Adipocyte (in vitro differentiated cells): ENCODE results near the gene SPINT2.

Experiments used
- DNase-seq: peaks from one replicate; pipeline ENCODE4 v3.0.0-alpha.2; 2015; ENCODE audit warnings: low read depth
- H3K27me3 ChIP-seq: replicated peaks from 2 replicates; pipeline ENCODE4 v1.7.0; 2013; ENCODE audit warnings: mild to moderate bottlenecking, low read length, moderate library complexity; ENCODE audit not compliant: control insufficient read depth, insufficient read depth
- H3K36me3 ChIP-seq: 2 replicates; pipeline ENCODE4 v1.7.0; 2013; ENCODE audit warnings: low read length, mild to moderate bottlenecking, moderate library complexity; ENCODE audit not compliant: control insufficient read depth, insufficient read depth, severe bottlenecking
- H3K4me1 ChIP-seq: 2 replicates; pipeline ENCODE4 v1.7.0; 2013; ENCODE audit warnings: mild to moderate bottlenecking, low read length, moderate library complexity; ENCODE audit not compliant: control insufficient read depth, insufficient read depth
- H3K4me3 ChIP-seq: 2 replicates; pipeline ENCODE4 v1.7.0; 2013; ENCODE audit warnings: mild to moderate bottlenecking, low read length, moderate library complexity
- H3K9ac ChIP-seq: 2 replicates; pipeline ENCODE4 v1.7.0; 2013; ENCODE audit warnings: mild to moderate bottlenecking, low read length, moderate library complexity
- H3K9me3 ChIP-seq: 2 replicates; pipeline ENCODE4 v1.7.0; 2013; ENCODE audit warnings: mild to moderate bottlenecking, low read length, moderate library complexity; ENCODE audit not compliant: control insufficient read depth

SPINT2 gene

GRCh38 chr19:38245826-38246498 lies 18.4 kb upstream of the SPINT2 start:
- peaks cover 31% of the 10 kb centered on the region for H3K4me1 ChIP-seq
- H3K27me3 ChIP-seq = no peaks in the 10 kb centered on the region
- no peaks in the 10 kb centered on the region for H3K36me3 ChIP-seq
- no peaks in the 10 kb centered on the region for H3K9me3 ChIP-seq
- DNase-seq = peak; percentile 64
- no peak overlapping the region for H3K4me3 ChIP-seq
- peak overlapping the region; percentile 61 for H3K9ac ChIP-seq

- no peak for DNase-seq
- no peaks in the 10 kb centered on the region for H3K9me3 ChIP-seq
- peak overlapping the region; percentile 61 for H3K9ac ChIP-seq
- no peaks in the 10 kb centered on the region for H3K36me3 ChIP-seq
- no peaks in the 10 kb centered on the region for H3K27me3 ChIP-seq
- H3K4me1 ChIP-seq = peaks cover 40% of the 10 kb centered on the region
- H3K4me3 ChIP-seq = no peak overlapping the region
Measured at GRCh38 chr19:38247126-38247525, 17.2 kb upstream of the SPINT2 start.

GRCh38 chr19:38247734-38248268 lies 16.6 kb upstream of the SPINT2 start:
- Histone ChIP-seq H3K4me3 (no peak overlapping the region), H3K4me1 (peaks cover 44% of the 10 kb centered on the region), H3K9me3 (no peaks in the 10 kb centered on the region), H3K9ac (no peak overlapping the region), H3K36me3 (no peaks in the 10 kb centered on the region), H3K27me3 (no peaks in the 10 kb centered on the region)
- no peak for DNase-seq

GRCh38 chr19:38248421-38248820 lies 16.0 kb upstream of the SPINT2 start:
- H3K36me3 ChIP-seq = no peaks in the 10 kb centered on the region
- no peaks in the 10 kb centered on the region for H3K27me3 ChIP-seq
- H3K9me3 ChIP-seq = no peaks in the 10 kb centered on the region
- DNase-seq = no peak
- H3K4me3 ChIP-seq = no peak overlapping the region
- H3K4me1 ChIP-seq = peaks cover 46% of the 10 kb centered on the region
- H3K9ac ChIP-seq = no peak overlapping the region

- no peak for DNase-seq
- Histone ChIP-seq H3K36me3 (no peaks in the 10 kb centered on the region), H3K4me3 (no peak overlapping the region), H3K9ac (no peak overlapping the region), H3K4me1 (peaks cover 49% of the 10 kb centered on the region), H3K27me3 (no peaks in the 10 kb centered on the region), H3K9me3 (no peaks in the 10 kb centered on the region)
Measured at GRCh38 chr19:38250428-38250820, 13.9 kb upstream of the SPINT2 start.

GRCh38 chr19:38250821-38251563 lies 13.4 kb upstream of the SPINT2 start:
- H3K4me3 ChIP-seq = no peak overlapping the region
- no peak for DNase-seq

GRCh38 chr19:38251564-38252051 lies 12.8 kb upstream of the SPINT2 start:
- Histone ChIP-seq H3K36me3 (no peaks in the 10 kb centered on the region), H3K27me3 (no peaks in the 10 kb centered on the region), H3K4me3 (no peak overlapping the region), H3K4me1 (peaks cover 39% of the 10 kb centered on the region), H3K9me3 (no peaks in the 10 kb centered on the region), H3K9ac (peak overlapping the region; percentile 79)
- peak; percentile 30 for DNase-seq

More at GRCh38 chr19:38250821-38251563, 13.4 kb upstream of the SPINT2 start:
- Histone ChIP-seq H3K9me3 (no peaks in the 10 kb centered on the region), H3K27me3 (no peaks in the 10 kb centered on the region), H3K4me1 (peaks cover 43% of the 10 kb centered on the region), H3K9ac (peak overlapping the region; percentile 79), H3K36me3 (no peaks in the 10 kb centered on the region)

- H3K27me3 ChIP-seq = no peaks in the 10 kb centered on the region
- H3K9me3 ChIP-seq = no peaks in the 10 kb centered on the region
- H3K4me3 ChIP-seq = no peak overlapping the region
- DNase-seq = no peak
- peak overlapping the region; percentile 18 for H3K9ac ChIP-seq
- peaks cover 33% of the 10 kb centered on the region for H3K4me1 ChIP-seq
- no peaks in the 10 kb centered on the region for H3K36me3 ChIP-seq
Measured at GRCh38 chr19:38252385-38252784, 12.0 kb upstream of the SPINT2 start.

GRCh38 chr19:38252941-38253691 lies 11.3 kb upstream of the SPINT2 start:
- Histone ChIP-seq H3K27me3 (no peaks in the 10 kb centered on the region), H3K4me1 (peaks cover 26% of the 10 kb centered on the region), H3K36me3 (no peaks in the 10 kb centered on the region), H3K9me3 (no peaks in the 10 kb centered on the region), H3K4me3 (no peak overlapping the region), H3K9ac (peak overlapping the region; percentile 18)
- no peak for DNase-seq

GRCh38 chr19:38253788-38254187 lies 10.6 kb upstream of the SPINT2 start:
- DNase-seq = no peak
- Histone ChIP-seq H3K27me3 (no peaks in the 10 kb centered on the region), H3K9ac (no peak overlapping the region), H3K36me3 (no peaks in the 10 kb centered on the region), H3K4me3 (no peak overlapping the region), H3K9me3 (no peaks in the 10 kb centered on the region), H3K4me1 (peaks cover 24% of the 10 kb centered on the region)
